Muscle layer of colon (tissue), 2 donors: ENCODE data around the gene PYDC2.
"Not testable (repeated sequence)": the region's sequence is repeated elsewhere in the genome, so short reads cannot be mapped to it uniquely, and the experiment has no call there.

ENCODE experiments used
- H3K27ac ChIP-seq: one replicate; pipeline ENCODE4 v1.7.0; 2013; ENCODE audit warnings: low read depth, mild to moderate bottlenecking, low read length, moderate library complexity
- H3K27me3 ChIP-seq, 2 donors: one replicate each; pipeline ENCODE4 v1.7.0; 2013; ENCODE audit warnings: low read length in 2 of 2, mild to moderate bottlenecking in 2 of 2; ENCODE audit not compliant: insufficient read depth in 2 of 2, control insufficient read depth in 1 of 2
- H3K36me3 ChIP-seq: one replicate; pipeline ENCODE4 v1.7.0; 2013; ENCODE audit warnings: mild to moderate bottlenecking, low read length; ENCODE audit not compliant: insufficient read depth
- H3K4me1 ChIP-seq: one replicate; pipeline ENCODE4 v1.7.0; 2013; ENCODE audit warnings: mild to moderate bottlenecking, low read length; ENCODE audit not compliant: insufficient read depth
- H3K4me3 ChIP-seq, 2 donors: one replicate each; pipeline ENCODE4 v1.7.0; 2013; ENCODE audit warnings: low read length in 2 of 2, low read depth in 1 of 2, mild to moderate bottlenecking in 1 of 2, moderate library complexity in 1 of 2
- H3K9ac ChIP-seq: one replicate; pipeline ENCODE4 v1.7.0; 2013; ENCODE audit warnings: low read length
- H3K9me3 ChIP-seq: one replicate; pipeline ENCODE4 v1.7.0; 2013; ENCODE audit warnings: mild to moderate bottlenecking, low read length
- donor health status: abdominal sarcoma.
- donor health status: Adenocarcinoma of cecum.

PYDC2 gene

DNA sequence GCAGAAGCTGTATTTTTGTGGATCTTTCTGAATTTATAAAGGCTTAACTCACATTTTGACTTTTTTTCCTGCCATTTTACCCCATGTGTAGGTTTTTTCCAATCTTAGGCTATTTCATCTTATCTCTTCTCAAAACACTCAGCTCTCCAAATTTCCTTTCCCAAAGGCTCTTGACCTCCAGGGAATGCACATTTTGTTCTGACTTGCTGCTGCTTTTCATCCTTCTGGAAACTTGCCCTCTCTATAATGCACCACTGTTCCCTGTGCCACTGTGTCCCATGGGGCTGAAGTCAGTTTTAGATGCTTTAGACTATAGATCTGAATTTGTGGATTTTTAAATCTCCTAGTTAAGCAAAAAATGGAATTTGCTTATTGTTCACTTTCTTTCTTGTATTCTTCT lies 9.1 kb downstream of the PYDC2 start:
- Histone ChIP-seq H3K9me3 (no peaks in the 10 kb centered on the region), H3K9ac (no peak overlapping the region), H3K27me3 (no peaks in the 10 kb centered on the region), H3K4me1 (no peaks in the 10 kb centered on the region), H3K36me3 (no peaks in the 10 kb centered on the region), H3K27ac (no peak overlapping the region), H3K4me3 (no peak overlapping the region)

GRCh38 chr3:191470545-191470944 lies 9.6 kb downstream of the PYDC2 start:
- no peaks in the 10 kb centered on the region for H3K27me3 ChIP-seq
- no peaks in the 10 kb centered on the region for H3K4me1 ChIP-seq
- H3K9me3 ChIP-seq, result no peaks in the 10 kb centered on the region
- no peak overlapping the region for H3K4me3 ChIP-seq
- H3K9ac ChIP-seq, result no peak overlapping the region
- H3K36me3 ChIP-seq, result no peaks in the 10 kb centered on the region
- H3K27ac ChIP-seq, result no peak overlapping the region

GRCh38 chr3:191473661-191474198 lies 12.8 kb downstream of the PYDC2 start:
- H3K9me3 ChIP-seq, result no peaks in the 10 kb centered on the region
- H3K27me3 ChIP-seq, result no peaks in the 10 kb centered on the region
- H3K4me3 ChIP-seq, result no peak overlapping the region
- H3K36me3 ChIP-seq, result no peaks in the 10 kb centered on the region
- H3K27ac ChIP-seq, result no peak overlapping the region
- no peak overlapping the region for H3K9ac ChIP-seq
- H3K4me1 ChIP-seq, result no peaks in the 10 kb centered on the region

- Histone ChIP-seq H3K4me3 (no peak overlapping the region), H3K4me1 (no peaks in the 10 kb centered on the region), H3K9me3 (no peaks in the 10 kb centered on the region), H3K36me3 (no peaks in the 10 kb centered on the region), H3K27ac (no peak overlapping the region), H3K27me3 (no peaks in the 10 kb centered on the region), H3K9ac (no peak overlapping the region)
Measured at GRCh38 chr3:191476066-191476772, 15.3 kb downstream of the PYDC2 start.

DNA sequence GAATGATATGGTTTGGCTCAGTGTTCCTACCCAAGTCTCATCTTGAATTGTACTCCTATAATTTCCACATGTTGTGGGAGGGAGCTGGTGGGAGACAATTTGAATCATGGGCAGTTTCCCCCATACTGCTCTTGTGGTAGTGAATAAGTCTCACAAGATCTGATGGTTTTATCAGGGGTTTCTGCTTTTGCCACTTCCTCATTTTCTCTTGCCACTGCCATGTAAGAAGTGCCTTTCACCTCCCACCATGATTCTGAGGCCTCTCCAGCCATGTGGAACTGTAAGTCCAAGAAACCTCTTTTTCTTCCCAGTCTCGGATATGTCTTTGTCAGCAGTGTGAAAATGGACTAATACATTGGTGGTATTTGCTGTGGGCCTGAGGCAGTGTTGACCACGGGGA lies 23.0 kb downstream of the PYDC2 start:
- not testable (repeated sequence) for H3K27me3 ChIP-seq, H3K27ac ChIP-seq, H3K4me3 ChIP-seq, H3K9me3 ChIP-seq, H3K4me1 ChIP-seq, H3K9ac ChIP-seq, H3K36me3 ChIP-seq

DNA sequence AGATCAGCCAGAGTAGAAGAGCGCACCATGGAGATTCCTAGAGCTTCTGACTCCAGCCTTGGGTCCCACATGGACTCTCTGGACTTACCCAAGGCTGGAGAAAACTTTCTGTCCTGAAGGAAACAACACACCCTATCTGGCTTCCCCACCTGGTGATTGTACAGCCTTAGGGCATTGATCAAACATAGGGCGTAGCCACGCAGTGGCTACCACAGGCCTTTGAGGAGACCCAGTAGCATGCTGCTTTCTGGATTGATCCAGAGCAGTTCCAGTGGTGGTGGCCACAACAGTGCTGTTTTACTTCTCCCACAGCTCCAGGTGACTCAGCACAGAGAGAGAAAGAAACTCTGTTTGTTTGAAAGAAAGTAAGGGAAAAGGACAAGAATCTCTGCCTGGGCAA lies 23.5 kb downstream of the PYDC2 start:
- Histone ChIP-seq H3K27ac (no peak overlapping the region), H3K27me3 (no peaks in the 10 kb centered on the region), H3K4me1 (no peaks in the 10 kb centered on the region), H3K9me3 (no peaks in the 10 kb centered on the region), H3K36me3 (no peaks in the 10 kb centered on the region), H3K4me3 (no peak overlapping the region), H3K9ac (no peak overlapping the region)

DNA sequence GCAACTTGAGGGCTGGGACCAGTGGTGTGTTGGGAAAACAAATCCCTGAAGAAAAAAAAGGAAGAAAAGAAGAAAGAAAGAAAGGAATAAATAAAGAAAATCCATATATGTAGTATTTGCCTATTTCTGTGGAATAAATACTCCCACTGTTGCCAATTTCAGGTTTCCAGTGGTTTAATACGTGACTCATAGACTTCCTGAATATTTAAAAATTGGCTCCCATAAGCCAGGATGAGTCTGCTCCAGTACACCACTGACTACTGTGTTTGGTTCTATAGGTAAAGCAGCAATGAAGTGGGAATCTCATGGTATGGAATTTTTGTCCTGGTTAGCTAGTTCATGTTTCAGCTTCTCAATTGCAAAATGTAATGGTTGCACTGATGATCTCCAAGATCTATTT lies 31.6 kb downstream of the PYDC2 start:
- Histone ChIP-seq H3K4me1 (no peaks in the 10 kb centered on the region), H3K36me3 (no peaks in the 10 kb centered on the region), H3K27ac (no peak overlapping the region), H3K9me3 (no peaks in the 10 kb centered on the region), H3K27me3 (no peaks in the 10 kb centered on the region), H3K9ac (no peak overlapping the region), H3K4me3 (no peak overlapping the region)

- H3K9me3 ChIP-seq, result no peaks in the 10 kb centered on the region
- H3K27me3 ChIP-seq, result no peaks in the 10 kb centered on the region
- H3K9ac ChIP-seq, result no peak overlapping the region
- H3K4me3 ChIP-seq, result no peak overlapping the region
- H3K4me1 ChIP-seq, result no peaks in the 10 kb centered on the region
- H3K36me3 ChIP-seq, result no peaks in the 10 kb centered on the region
- no peak overlapping the region for H3K27ac ChIP-seq
Measured at GRCh38 chr3:191493336-191493735, 32.4 kb downstream of the PYDC2 start.

GRCh38 chr3:191499307-191500080 lies 38.5 kb downstream of the PYDC2 start:
- H3K9me3 ChIP-seq, result no peaks in the 10 kb centered on the region

GRCh38 chr3:191500892-191501291 lies 39.9 kb downstream of the PYDC2 start:
- no peak overlapping the region for H3K4me3 ChIP-seq
- no peaks in the 10 kb centered on the region for H3K9me3 ChIP-seq
- H3K27me3 ChIP-seq, result no peaks in the 10 kb centered on the region
- no peak overlapping the region for H3K27ac ChIP-seq
- no peaks in the 10 kb centered on the region for H3K4me1 ChIP-seq
- H3K36me3 ChIP-seq, result no peaks in the 10 kb centered on the region
- H3K9ac ChIP-seq, result no peak overlapping the region

More at GRCh38 chr3:191499307-191500080, 38.5 kb downstream of the PYDC2 start:
- H3K4me1 ChIP-seq, result no peaks in the 10 kb centered on the region
- H3K27me3 ChIP-seq, result no peaks in the 10 kb centered on the region
- H3K36me3 ChIP-seq, result no peaks in the 10 kb centered on the region
- H3K9ac ChIP-seq, result no peak overlapping the region
- no peak overlapping the region for H3K27ac ChIP-seq
- H3K4me3 ChIP-seq, result no peak overlapping the region

DNA sequence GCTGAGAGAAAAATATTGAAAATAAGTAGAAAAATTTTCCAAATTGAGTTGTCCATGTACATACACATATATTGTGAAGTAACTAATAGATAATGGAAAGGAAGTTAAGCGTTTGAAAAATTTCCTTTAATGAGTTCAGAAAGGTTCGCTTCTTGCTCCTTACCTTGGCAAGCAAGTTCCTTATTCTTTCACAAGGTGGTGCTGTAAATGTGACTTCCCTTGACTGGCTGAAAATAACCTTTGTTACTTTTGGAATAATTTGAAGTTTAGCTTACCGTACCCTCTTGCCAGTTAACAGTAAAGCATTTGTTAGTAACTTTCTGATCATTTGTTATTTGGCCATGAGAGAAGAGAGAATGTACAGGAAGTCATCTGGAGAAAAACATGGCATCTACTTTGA lies 41.6 kb downstream of the PYDC2 start:
- H3K27ac ChIP-seq, result no peak overlapping the region
- H3K4me3 ChIP-seq, result no peak overlapping the region
- no peaks in the 10 kb centered on the region for H3K4me1 ChIP-seq
- H3K36me3 ChIP-seq, result no peaks in the 10 kb centered on the region
- H3K9me3 ChIP-seq, result no peaks in the 10 kb centered on the region
- H3K27me3 ChIP-seq, result no peaks in the 10 kb centered on the region
- H3K9ac ChIP-seq, result no peak overlapping the region
